GM23338 (cell line): Measurements from ENCODE around the gene IQSEC3. TPM values are rescaled to one million over a fixed set of nuclear protein-coding genes. Genes with fewer than 3 reads are reported as not detected.

Experiments used
- ATAC-seq: fragments of 200-7000 bp; cut with Tn5 transposase; 3 replicates; pipeline ENCODE4 v1.9.1; 2020
- DNase-seq: peaks from one replicate; pipeline ENCODE4 v3.0.0-alpha.2; 2015; ENCODE audit warnings: low spot score
- H2AFZ ChIP-seq: fragments of 200-600 bp; sonication (generic); 2 replicates; pipeline ENCODE4 v1.8.0; 2016; ENCODE audit warnings: antibody characterized with exemption, mild to moderate bottlenecking, moderate library complexity
- H3F3A ChIP-seq: fragments of 200-600 bp; sonication (generic); replicated peaks from 2 replicates; pipeline ENCODE4 v1.8.0; 2017; ENCODE audit warnings: antibody characterized with exemption, mixed run types, low read depth
- H3K27ac ChIP-seq: fragments of 200-600 bp; sonication (generic); 2 replicates; pipeline ENCODE4 v1.6.1; 2016; ENCODE audit warnings: low read depth
- H3K27me3 ChIP-seq: fragments of 200-600 bp; sonication (generic); 2 replicates; pipeline ENCODE4 v1.8.0; 2016; ENCODE audit warnings: mild to moderate bottlenecking, mixed run types, moderate library complexity; ENCODE audit not compliant: insufficient read depth
- H3K36me3 ChIP-seq: fragments of 200-600 bp; sonication (generic); 2 replicates; pipeline ENCODE4 v1.8.0; 2016; ENCODE audit warnings: mild to moderate bottlenecking; ENCODE audit not compliant: insufficient read depth
- H3K4me1 ChIP-seq: fragments of 200-600 bp; sonication (generic); 2 replicates; pipeline ENCODE4 v1.8.0; 2016; ENCODE audit warnings: mild to moderate bottlenecking, moderate library complexity; ENCODE audit not compliant: insufficient read depth
- H3K4me2 ChIP-seq: fragments of 200-600 bp; sonication (generic); 2 replicates; pipeline ENCODE4 v1.7.1; 2017; ENCODE audit warnings: mixed run types
- H3K4me3 ChIP-seq: fragments of 200-600 bp; sonication (generic); 2 replicates; pipeline ENCODE4 v1.6.1; 2016; ENCODE audit warnings: mixed run types
- H3K79me2 ChIP-seq: fragments of 200-600 bp; sonication (generic); replicated peaks from 2 replicates; pipeline ENCODE4 v1.8.0; 2017; ENCODE audit warnings: mild to moderate bottlenecking; ENCODE audit not compliant: insufficient read depth
- H3K9me2 ChIP-seq: fragments of 200-600 bp; sonication (generic); 2 replicates; pipeline ENCODE4 v1.8.0; 2017; ENCODE audit not compliant: insufficient read depth
- H4K20me1 ChIP-seq: fragments of 200-600 bp; sonication (generic); replicated peaks from 2 replicates; pipeline ENCODE4 v1.8.0; 2017; ENCODE audit warnings: mild to moderate bottlenecking; ENCODE audit not compliant: insufficient read depth
- H3K27ac Mint-ChIP-seq: 2 replicates; pipeline ENCODE4 v1.8.0; 2020; ENCODE audit warnings: inconsistent platforms, mild to moderate bottlenecking, moderate library complexity, mixed read lengths
- H3K27me3 Mint-ChIP-seq: 3 replicates; pipeline ENCODE4 v1.8.0; 2022; ENCODE audit warnings: low read depth, mild to moderate bottlenecking, moderate library complexity, mixed read lengths, inconsistent platforms; ENCODE audit not compliant: insufficient read depth, poor library complexity
- H3K36me3 Mint-ChIP-seq: 3 replicates; pipeline ENCODE4 v1.8.0; 2021; ENCODE audit warnings: low read depth, mild to moderate bottlenecking, inconsistent platforms, moderate library complexity, mixed read lengths
- H3K4me1 Mint-ChIP-seq: 3 replicates; pipeline ENCODE4 v1.8.0; 2020; ENCODE audit warnings: mild to moderate bottlenecking, inconsistent platforms, mixed read lengths
- H3K4me3 Mint-ChIP-seq: 3 replicates; pipeline ENCODE4 v1.8.0; 2021; ENCODE audit warnings: moderate library complexity, mild to moderate bottlenecking, inconsistent platforms, mixed read lengths
- H3K9me3 Mint-ChIP-seq: 3 replicates; pipeline ENCODE4 v1.8.0; 2020; ENCODE audit warnings: moderate library complexity, mild to moderate bottlenecking, inconsistent platforms, mixed read lengths
- CREB1 ChIP-seq: fragments of 250-450 bp; sonication (Bioruptor Pico); IDR thresholded peaks from 2 replicates; pipeline ENCODE4 v1.5.0; 2020; ENCODE audit warnings: low read depth, mild to moderate bottlenecking, moderate library complexity
- CTCF ChIP-seq, 2 experiments: fragments of 200-600 bp in 1 of 2; sonication (generic) in 1 of 2; conservative IDR thresholded peaks; 2 replicates each; pipeline versions ENCODE4 v1.5.1 to v1.6.1; 2016 to 2017; ENCODE audit warnings: antibody characterized with exemption in 2 of 2, low read depth in 2 of 2, mild to moderate bottlenecking in 2 of 2, moderate library complexity in 1 of 2
- EZH2 ChIP-seq: fragments of 200-600 bp; sonication (generic); IDR thresholded peaks from one replicate; pipeline ENCODE4 v1.8.0; 2017; ENCODE audit warnings: antibody characterized with exemption, mild to moderate bottlenecking, low read depth; ENCODE audit not compliant: unreplicated experiment
- EZH2phosphoT487 ChIP-seq: fragments of 200-600 bp; sonication (generic); IDR thresholded peaks from one replicate; pipeline ENCODE4 v1.8.1; 2018; ENCODE audit warnings: antibody characterized with exemption; ENCODE audit not compliant: unreplicated experiment
- JUNB ChIP-seq: IDR thresholded peaks from one replicate; pipeline ENCODE4 v1.6.1; 2016; ENCODE audit warnings: antibody characterized with exemption; ENCODE audit not compliant: unreplicated experiment
- NANOG ChIP-seq: IDR thresholded peaks from 2 replicates; pipeline ENCODE4 v1.6.1; 2016; ENCODE audit warnings: antibody characterized with exemption, borderline replicate concordance
- POLR2AphosphoS5 ChIP-seq: IDR thresholded peaks from 2 replicates; pipeline ENCODE4 v1.6.1; 2016; ENCODE audit warnings: antibody characterized with exemption, low read depth
- REST ChIP-seq: IDR thresholded peaks from one replicate; pipeline ENCODE4 v1.6.1; 2018; ENCODE audit warnings: antibody characterized with exemption; ENCODE audit not compliant: unreplicated experiment
- STAT1 ChIP-seq: IDR thresholded peaks from one replicate; pipeline ENCODE4 v1.6.1; 2016; ENCODE audit warnings: antibody characterized with exemption; ENCODE audit not compliant: unreplicated experiment
- ZNF114 ChIP-seq: fragments of 250-450 bp; sonication (Bioruptor Pico); IDR thresholded peaks from 2 replicates; pipeline ENCODE4 v1.5.0; 2020; ENCODE audit warnings: mild to moderate bottlenecking, moderate library complexity
- ZNF331 ChIP-seq: fragments of 250-450 bp; sonication (Bioruptor Pico); IDR thresholded peaks from 2 replicates; pipeline ENCODE4 v1.5.0; 2020; ENCODE audit warnings: low read depth, mild to moderate bottlenecking, moderate library complexity
- polyA plus RNA-seq: library from polyadenylated mRNA; unstranded; fragments of >200 nt; fragmentation: Nextera tagmentation; extraction: Ambion mirVana; gene quantifications from 2 replicates; pipeline ENCODE4 v1.2.1, GENCODE V29; 2016
- total RNA-seq: library from RNA; depleted of rRNA; stranded (reverse); fragments of >200 nt; shearing (Covaris generic); gene quantifications from 2 replicates; pipeline ENCODE4 v1.2.3, GENCODE V29; 2014
- TF ChIP-seq, protein P1 (sequence below): IDR thresholded peaks from 2 replicates; pipeline ENCODE4 v1.6.1; 2016; ENCODE audit warnings: antibody characterized with exemption
- TF ChIP-seq, protein P2 (sequence below): fragments of 250-450 bp; sonication (Bioruptor Pico); IDR thresholded peaks from 2 replicates; pipeline ENCODE4 v1.5.0; 2020; ENCODE audit warnings: mild to moderate bottlenecking, moderate library complexity

Gene IQSEC3
- total and polyA plus RNA-seq, 2 experiments from 2014 or later: 2.1 to 3.6 TPM

GRCh38 chr12:179885-180284 is 113.3 kb downstream of the IQSEC3 start:
- Mint-ChIP-seq H3K36me3 (no peaks in the 10 kb centered on the region; the same call in 2 of the 3 replicates), H3K4me3 (no peak overlapping the region), H3K9me3 (no peaks in the 10 kb centered on the region), H3K27ac (no peak overlapping the region), H3K4me1 (peaks cover 32% of the 10 kb centered on the region), H3K27me3 (peaks cover 9% of the 10 kb centered on the region)
- Histone ChIP-seq H3F3A (no peaks in the 10 kb centered on the region), H3K79me2 (no peaks in the 10 kb centered on the region), H3K9me2 (no peaks in the 10 kb centered on the region), H3K4me1 (no peaks in the 10 kb centered on the region; the same call in 1 of the 2 replicates), H4K20me1 (no peaks in the 10 kb centered on the region), H3K27me3 (no peaks in the 10 kb centered on the region), H2AFZ (no peak overlapping the region), H3K36me3 (no peaks in the 10 kb centered on the region; the same call in 1 of the 2 replicates), H3K27ac (no peak overlapping the region), H3K4me2 (no peak overlapping the region), H3K4me3 (no peak overlapping the region)
- ATAC-seq (no peak), DNase-seq (no peak)
- TF ChIP-seq STAT1 (no peak), ZNF331 (CRISPR knock-in tag) (no peak), POLR2AphosphoS5 (no peak), EZH2phosphoT487 (no peak), ZNF114 (CRISPR knock-in tag) (no peak), EZH2 (no peak), REST (no peak), JUNB (no peak), CREB1 (no peak), NANOG (no peak), CTCF (conservative IDR thresholded peaks at IDR 0.05; ENCODE audit: low read depth in 2 of 2) (no peak)
- TF ChIP-seq, protein P1, sequence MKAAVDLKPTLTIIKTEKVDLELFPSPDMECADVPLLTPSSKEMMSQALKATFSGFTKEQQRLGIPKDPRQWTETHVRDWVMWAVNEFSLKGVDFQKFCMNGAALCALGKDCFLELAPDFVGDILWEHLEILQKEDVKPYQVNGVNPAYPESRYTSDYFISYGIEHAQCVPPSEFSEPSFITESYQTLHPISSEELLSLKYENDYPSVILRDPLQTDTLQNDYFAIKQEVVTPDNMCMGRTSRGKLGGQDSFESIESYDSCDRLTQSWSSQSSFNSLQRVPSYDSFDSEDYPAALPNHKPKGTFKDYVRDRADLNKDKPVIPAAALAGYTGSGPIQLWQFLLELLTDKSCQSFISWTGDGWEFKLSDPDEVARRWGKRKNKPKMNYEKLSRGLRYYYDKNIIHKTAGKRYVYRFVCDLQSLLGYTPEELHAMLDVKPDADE: no peak
- TF ChIP-seq, protein P2, sequence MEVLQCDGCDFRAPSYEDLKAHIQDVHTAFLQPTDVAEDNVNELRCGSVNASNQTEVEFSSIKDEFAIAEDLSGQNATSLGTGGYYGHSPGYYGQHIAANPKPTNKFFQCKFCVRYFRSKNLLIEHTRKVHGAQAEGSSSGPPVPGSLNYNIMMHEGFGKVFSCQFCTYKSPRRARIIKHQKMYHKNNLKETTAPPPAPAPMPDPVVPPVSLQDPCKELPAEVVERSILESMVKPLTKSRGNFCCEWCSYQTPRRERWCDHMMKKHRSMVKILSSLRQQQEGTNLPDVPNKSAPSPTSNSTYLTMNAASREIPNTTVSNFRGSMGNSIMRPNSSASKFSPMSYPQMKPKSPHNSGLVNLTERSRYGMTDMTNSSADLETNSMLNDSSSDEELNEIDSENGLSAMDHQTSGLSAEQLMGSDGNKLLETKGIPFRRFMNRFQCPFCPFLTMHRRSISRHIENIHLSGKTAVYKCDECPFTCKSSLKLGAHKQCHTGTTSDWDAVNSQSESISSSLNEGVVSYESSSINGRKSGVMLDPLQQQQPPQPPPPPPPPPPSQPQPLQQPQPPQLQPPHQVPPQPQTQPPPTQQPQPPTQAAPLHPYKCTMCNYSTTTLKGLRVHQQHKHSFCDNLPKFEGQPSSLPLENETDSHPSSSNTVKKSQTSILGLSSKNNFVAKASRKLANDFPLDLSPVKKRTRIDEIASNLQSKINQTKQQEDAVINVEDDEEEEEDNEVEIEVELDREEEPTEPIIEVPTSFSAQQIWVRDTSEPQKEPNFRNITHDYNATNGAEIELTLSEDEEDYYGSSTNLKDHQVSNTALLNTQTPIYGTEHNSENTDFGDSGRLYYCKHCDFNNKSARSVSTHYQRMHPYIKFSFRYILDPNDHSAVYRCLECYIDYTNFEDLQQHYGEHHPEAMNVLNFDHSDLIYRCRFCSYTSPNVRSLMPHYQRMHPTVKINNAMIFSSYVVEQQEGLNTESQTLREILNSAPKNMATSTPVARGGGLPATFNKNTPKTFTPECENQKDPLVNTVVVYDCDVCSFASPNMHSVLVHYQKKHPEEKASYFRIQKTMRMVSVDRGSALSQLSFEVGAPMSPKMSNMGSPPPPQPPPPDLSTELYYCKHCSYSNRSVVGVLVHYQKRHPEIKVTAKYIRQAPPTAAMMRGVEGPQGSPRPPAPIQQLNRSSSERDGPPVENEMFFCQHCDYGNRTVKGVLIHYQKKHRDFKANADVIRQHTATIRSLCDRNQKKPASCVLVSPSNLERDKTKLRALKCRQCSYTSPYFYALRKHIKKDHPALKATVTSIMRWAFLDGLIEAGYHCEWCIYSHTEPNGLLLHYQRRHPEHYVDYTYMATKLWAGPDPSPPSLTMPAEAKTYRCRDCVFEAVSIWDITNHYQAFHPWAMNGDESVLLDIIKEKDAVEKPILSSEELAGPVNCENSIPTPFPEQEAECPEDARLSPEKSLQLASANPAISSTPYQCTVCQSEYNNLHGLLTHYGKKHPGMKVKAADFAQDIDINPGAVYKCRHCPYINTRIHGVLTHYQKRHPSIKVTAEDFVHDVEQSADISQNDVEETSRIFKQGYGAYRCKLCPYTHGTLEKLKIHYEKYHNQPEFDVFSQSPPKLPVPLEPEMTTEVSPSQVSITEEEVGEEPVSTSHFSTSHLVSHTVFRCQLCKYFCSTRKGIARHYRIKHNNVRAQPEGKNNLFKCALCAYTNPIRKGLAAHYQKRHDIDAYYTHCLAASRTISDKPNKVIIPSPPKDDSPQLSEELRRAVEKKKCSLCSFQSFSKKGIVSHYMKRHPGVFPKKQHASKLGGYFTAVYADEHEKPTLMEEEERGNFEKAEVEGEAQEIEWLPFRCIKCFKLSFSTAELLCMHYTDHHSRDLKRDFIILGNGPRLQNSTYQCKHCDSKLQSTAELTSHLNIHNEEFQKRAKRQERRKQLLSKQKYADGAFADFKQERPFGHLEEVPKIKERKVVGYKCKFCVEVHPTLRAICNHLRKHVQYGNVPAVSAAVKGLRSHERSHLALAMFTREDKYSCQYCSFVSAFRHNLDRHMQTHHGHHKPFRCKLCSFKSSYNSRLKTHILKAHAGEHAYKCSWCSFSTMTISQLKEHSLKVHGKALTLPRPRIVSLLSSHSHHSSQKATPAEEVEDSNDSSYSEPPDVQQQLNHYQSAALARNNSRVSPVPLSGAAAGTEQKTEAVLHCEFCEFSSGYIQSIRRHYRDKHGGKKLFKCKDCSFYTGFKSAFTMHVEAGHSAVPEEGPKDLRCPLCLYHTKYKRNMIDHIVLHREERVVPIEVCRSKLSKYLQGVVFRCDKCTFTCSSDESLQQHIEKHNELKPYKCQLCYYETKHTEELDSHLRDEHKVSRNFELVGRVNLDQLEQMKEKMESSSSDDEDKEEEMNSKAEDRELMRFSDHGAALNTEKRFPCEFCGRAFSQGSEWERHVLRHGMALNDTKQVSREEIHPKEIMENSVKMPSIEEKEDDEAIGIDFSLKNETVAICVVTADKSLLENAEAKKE (CRISPR knock-in tag): no peak
